H1 (cell line): ENCODE results near the gene MYO9B. TPM values are rescaled to one million over a fixed set of nuclear protein-coding genes. Genes with fewer than 3 reads are reported as not detected.

Experiments
- CTCF ChIA-PET: fragments of 300-600 bp; sonication (Branson Sonifier 250); formaldehyde crosslinking; loops from one replicate; lab custom pipeline; 2021; ENCODE audit not compliant: partially characterized antibody; lab: Charles Lee
- POLR2A ChIA-PET: fragments of 300-600 bp; sonication (Branson Sonifier 250); formaldehyde crosslinking; loops from one replicate; lab custom pipeline; 2021; ENCODE audit warnings: inconsistent platforms; ENCODE audit not compliant: partially characterized antibody; lab: Charles Lee
- DNase-seq, 2 experiments: peaks; one replicate each; pipeline versions ENCODE4 v3.0.0 to v3.0.0-alpha.2; 2010 to 2022; ENCODE audit warnings: low spot score in 2 of 2, low read depth in 1 of 2, mixed read lengths in 1 of 2
- FAIRE-seq: peaks from 2 replicates; lab custom pipeline; 2011; peaks lifted over from hg19 to GRCh38; lab: Jason Lieb, UNC
- H2AFZ ChIP-seq: 2 replicates; pipeline ENCODE4 v1.8.1; 2012; ENCODE audit warnings: low read length, inconsistent platforms
- H2AK5ac ChIP-seq: 2 replicates; pipeline ENCODE4 v1.6.1; 2013; ENCODE audit warnings: low read depth, low read length
- H2BK120ac ChIP-seq: replicated peaks from 2 replicates; pipeline ENCODE3; 2013; ENCODE audit warnings: low read depth, low read length, inconsistent platforms
- H2BK12ac ChIP-seq: 2 replicates; pipeline ENCODE4 v1.6.1; 2013; ENCODE audit warnings: low read depth, low read length
- H2BK15ac ChIP-seq: 2 replicates; pipeline ENCODE4 v1.6.1; 2013; ENCODE audit warnings: low read length
- H2BK20ac ChIP-seq: 2 replicates; pipeline ENCODE4 v1.6.1; 2013; ENCODE audit warnings: low read length
- H2BK5ac ChIP-seq: 2 replicates; pipeline ENCODE4 v1.6.1; 2013; ENCODE audit warnings: low read depth, low read length
- H3K14ac ChIP-seq: 2 replicates; pipeline ENCODE4 v1.6.1; 2013; ENCODE audit warnings: inconsistent platforms; ENCODE audit not compliant: insufficient read length
- H3K18ac ChIP-seq: 2 replicates; pipeline ENCODE4 v1.6.1; 2013; ENCODE audit warnings: low read length; ENCODE audit errors: extremely low read depth
- H3K23ac ChIP-seq: 2 replicates; pipeline ENCODE4 v1.6.1; 2013; ENCODE audit warnings: inconsistent platforms; ENCODE audit not compliant: insufficient read length
- H3K23me2 ChIP-seq: 2 replicates; pipeline ENCODE4 v1.6.1; 2013; ENCODE audit warnings: low read depth, low read length
- H3K27ac ChIP-seq: 2 replicates; pipeline ENCODE4 v1.6.1; 2011; ENCODE audit warnings: low read depth, low read length, inconsistent platforms
- H3K27me3 ChIP-seq, 4 experiments: replicated peaks in 1 of 4; 1 replicate in 1 of 4; 2 replicates in 3 of 4; pipeline versions ENCODE4 v1.6.1 to v1.8.1; 2011 to 2013; ENCODE audit warnings: low read length in 3 of 4, mild to moderate bottlenecking in 3 of 4, inconsistent platforms in 2 of 4, mixed read lengths in 2 of 4, moderate library complexity in 1 of 4; ENCODE audit not compliant: control insufficient read depth in 3 of 4, insufficient read depth in 3 of 4; ENCODE audit errors: extremely low read depth in 1 of 4
- H3K36me3 ChIP-seq, 4 experiments: 2 replicates each; pipeline versions ENCODE4 v1.6.1 to v1.8.1; 2011 to 2013; ENCODE audit warnings: mild to moderate bottlenecking in 4 of 4, low read length in 3 of 4, moderate library complexity in 2 of 4, control low read depth in 1 of 4, inconsistent platforms in 1 of 4; ENCODE audit not compliant: insufficient read depth in 4 of 4, control insufficient read depth in 2 of 4
- H3K4ac ChIP-seq: replicated peaks from 2 replicates; pipeline ENCODE3; 2013; ENCODE audit warnings: low read length, low read depth, mixed read lengths, inconsistent platforms; ENCODE audit not compliant: insufficient read length
- H3K4me1 ChIP-seq, 4 experiments: replicated peaks in 1 of 4; 1 replicate in 1 of 4; 2 replicates in 3 of 4; pipeline versions ENCODE4 v1.6.1 to v1.8.1; 2011 to 2013; ENCODE audit warnings: low read length in 3 of 4, inconsistent platforms in 2 of 4, mixed read lengths in 1 of 4; ENCODE audit not compliant: insufficient read depth in 4 of 4, control insufficient read depth in 3 of 4
- H3K4me2 ChIP-seq, 2 experiments: 2 replicates each; pipeline versions ENCODE4 v1.6.1 to v1.8.1; 2011 to 2013; ENCODE audit warnings: low read depth in 2 of 2, low read length in 2 of 2, control low read depth in 1 of 2, inconsistent platforms in 1 of 2, mild to moderate bottlenecking in 1 of 2; ENCODE audit not compliant: insufficient read depth in 1 of 2
- H3K4me3 ChIP-seq, 4 experiments: fragments of 200-600, 300-600 bp in 1 of 4; sonication (generic), shearing (Covaris generic), sonication (Bioruptor Twin) in 1 of 4; 2 replicates each; pipeline versions ENCODE4 v1.5.1 to v1.8.1; 2011 to 2016; ENCODE audit warnings: low read length in 4 of 4, low read depth in 3 of 4, control low read depth in 2 of 4, inconsistent platforms in 2 of 4, mild to moderate bottlenecking in 2 of 4, mixed read lengths in 1 of 4, moderate library complexity in 1 of 4; ENCODE audit not compliant: insufficient read depth in 2 of 4; ENCODE audit errors: extremely low read depth in 1 of 4
- H3K56ac ChIP-seq: replicated peaks from 2 replicates; pipeline ENCODE3; 2013; ENCODE audit warnings: low read depth, mild to moderate bottlenecking, mixed read lengths, low read length, inconsistent platforms; ENCODE audit not compliant: insufficient read length
- H3K79me1 ChIP-seq: 2 replicates; pipeline ENCODE4 v1.6.1; 2013; ENCODE audit warnings: low read depth, low read length, control low read depth
- H3K79me2 ChIP-seq, 2 experiments: 2 replicates each; pipeline versions ENCODE4 v1.6.1 to v1.8.1; 2012 to 2013; ENCODE audit warnings: low read length in 2 of 2, mild to moderate bottlenecking in 2 of 2, inconsistent platforms in 1 of 2; ENCODE audit not compliant: insufficient read depth in 2 of 2, control insufficient read depth in 1 of 2
- H3K9ac ChIP-seq, 4 experiments: replicated peaks in 1 of 4; 1 replicate in 1 of 4; 2 replicates in 3 of 4; pipeline versions ENCODE4 v1.6.1 to v1.8.1; 2011 to 2013; ENCODE audit warnings: low read depth in 3 of 4, low read length in 3 of 4, control low read depth in 2 of 4, mild to moderate bottlenecking in 2 of 4, moderate library complexity in 2 of 4, inconsistent platforms in 1 of 4; ENCODE audit errors: extremely low read depth in 1 of 4
- H3K9me3 ChIP-seq, 2 experiments: 2 replicates each; pipeline versions ENCODE4 v1.6.1 to v1.8.1; 2012 to 2013; ENCODE audit warnings: mild to moderate bottlenecking in 2 of 2, moderate library complexity in 2 of 2, control low read depth in 1 of 2, inconsistent platforms in 1 of 2, low read depth in 1 of 2, low read length in 1 of 2, mixed read lengths in 1 of 2; ENCODE audit not compliant: insufficient read depth in 2 of 2
- H4K20me1 ChIP-seq, 2 experiments: replicated peaks in 1 of 2; 2 replicates each; pipeline versions ENCODE3 to v1.8.1; 2011 to 2013; ENCODE audit warnings: inconsistent platforms in 2 of 2, low read length in 2 of 2, mild to moderate bottlenecking in 1 of 2; ENCODE audit not compliant: insufficient read depth in 2 of 2, control insufficient read depth in 1 of 2
- H4K5ac ChIP-seq: 2 replicates; pipeline ENCODE4 v1.6.1; 2013; ENCODE audit warnings: low read length, low read depth, mixed read lengths, inconsistent platforms; ENCODE audit not compliant: insufficient read length
- H4K8ac ChIP-seq: 2 replicates; pipeline ENCODE4 v1.8.0; 2013; ENCODE audit warnings: mild to moderate bottlenecking, moderate library complexity, low read length, inconsistent platforms; ENCODE audit not compliant: insufficient read depth; ENCODE audit errors: extremely low read depth
- H4K91ac ChIP-seq: replicated peaks from 2 replicates; pipeline ENCODE3; 2013; ENCODE audit warnings: low read length, mixed read lengths, inconsistent platforms; ENCODE audit not compliant: insufficient read length
- BRCA1 ChIP-seq: IDR thresholded peaks from 2 replicates; pipeline ENCODE4 v1.6.1; 2012; ENCODE audit warnings: low read depth, low read length, improper control_type of control experiment
- CBX8 ChIP-seq: fragments of 300-800, 300-1000 bp; sonication (generic); IDR thresholded peaks from 2 replicates; pipeline ENCODE4 v1.7.1; 2016; ENCODE audit warnings: low read depth, low read length, borderline replicate concordance
- CHD1 ChIP-seq: IDR thresholded peaks from 2 replicates; pipeline ENCODE4 v1.6.1; 2012; ENCODE audit warnings: low read depth, low read length, improper control_type of control experiment
- CREB1 ChIP-seq: IDR thresholded peaks from 2 replicates; pipeline ENCODE4 v1.6.1; 2012; ENCODE audit warnings: inconsistent platforms
- KDM5A ChIP-seq: fragments of 200-600 bp; IDR thresholded peaks from 2 replicates; pipeline ENCODE4 v1.7.1; 2012; ENCODE audit warnings: mild to moderate bottlenecking, low read length, inconsistent platforms, mixed read lengths
- POU5F1 ChIP-seq: IDR thresholded peaks from 2 replicates; pipeline ENCODE4 v1.6.1; 2011; ENCODE audit warnings: low read depth, mild to moderate bottlenecking, low read length, moderate library complexity
- SP2 ChIP-seq: IDR thresholded peaks from 2 replicates; pipeline ENCODE4 v1.6.1; 2012; ENCODE audit warnings: mild to moderate bottlenecking, low read length, inconsistent platforms
- SRF ChIP-seq: IDR thresholded peaks from 2 replicates; pipeline ENCODE4 v1.6.1; 2011; ENCODE audit warnings: mild to moderate bottlenecking, low read depth, low read length, moderate library complexity
- TAF7 ChIP-seq: optimal IDR thresholded peaks from 2 replicates; pipeline ENCODE3; 2011; ENCODE audit warnings: low read depth, mild to moderate bottlenecking, inconsistent platforms, low read length, moderate library complexity, borderline replicate concordance
- WGBS, 2 experiments: shearing (Covaris generic) in 1 of 2; methylation state at CpG; one replicate each; pipeline versions ENCODE4 v1.1.6 to v1.1.7; 2013 to 2015; ENCODE audit warnings: low lambda C conversion rate in 2 of 2, mixed read lengths in 2 of 2, inconsistent platforms in 1 of 2, low coverage in 1 of 2, missing lambda C conversion rate in 1 of 2; ENCODE audit not compliant: insufficient replicate concordance in 2 of 2, insufficient coverage in 1 of 2, insufficient read length in 1 of 2; ENCODE audit errors: extremely low coverage in 1 of 2, missing lambda C conversion rate in 1 of 2; 5-methylcytosine and 5-hydroxymethylcytosine counted together
- polyA plus RNA-seq, 7 experiments: library from polyadenylated mRNA; depleted of rRNA in 3 of 7; stranded (reverse) in 5 of 7; unstranded in 2 of 7; fragments of >200 nt in 5 of 7; fragments of 200-250 nt in 2 of 7; gene quantifications; 1 replicate in 5 of 7; 2 replicates in 1 of 7; 4 replicates in 1 of 7; pipeline versions ENCODE4 v1.2.1 to v1.2.3, GENCODE V29; 2011 to 2013; ENCODE audit warnings: missing spikeins in 2 of 7, mixed read lengths in 2 of 7
- total RNA-seq: library from RNA; stranded (reverse); fragmentation: NEBNext Ultra II Directional; extraction: Animal tissue kit (Norgen Biotek cat#: 25700); gene quantifications from 2 replicates; pipeline ENCODE4 v1.2.1, GENCODE V29; 2021

MYO9B gene
- total and polyA plus RNA-seq, 2 of the 8 experiments (the other 6 are each of a cell fraction or from before 2014, with no cell fraction given), result 27.6 to 77.1 TPM

GRCh38 chr19:17226002-17226933, 150.7 kb downstream of the MYO9B start, which contains the start of gene OCEL1:
OCEL1 (plus strand) TSS chr19:17226226; CDS start chr19:17226248, 22 bp downstream.
- Histone ChIP-seq H3K27ac (peak within 1 kb of the TSS; percentile 84; the same call in 1 of the 2 replicates), H3K4ac (peak within 1 kb of the TSS; percentile 21), H3K79me1 (peaks cover 2% of the 10 kb centered on the region; the same call in 1 of the 2 replicates), H4K8ac (peak within 1 kb of the TSS; percentile 69), H2BK12ac (peak within 1 kb of the TSS; percentile 84; the same call in 1 of the 2 replicates), H3K4me2 (peak within 1 kb of the TSS; percentile 19 to 82), H3K36me3 (peaks cover 0 to 16% (median 3%) of the 10 kb centered on the region in 4 experiments; a peak in 3 of 8 replicates), H2BK120ac (no peak within 1 kb of the TSS), H2AK5ac (no peak within 1 kb of the TSS), H3K56ac (peak within 1 kb of the TSS; percentile 79), H3K9me3 (no peaks in the 10 kb centered on the region), H3K4me1 (peaks cover 0 to 4% (median 3%) of the 10 kb centered on the region in 4 experiments; a peak in 6 of 7 replicates), H3K23ac (no peak within 1 kb of the TSS), H3K79me2 (no peaks in the 10 kb centered on the region), H4K91ac (no peak within 1 kb of the TSS), H3K18ac (peak within 1 kb of the TSS; percentile 99), H4K5ac (peak within 1 kb of the TSS; percentile 93), H2BK5ac (peak within 1 kb of the TSS; percentile 94; the same call in 1 of the 2 replicates), H3K9ac (peak within 1 kb of the TSS in 3 of 4 experiments; percentile 54 to 89 (median 65); a peak in 4 of 7 replicates), H2BK15ac (peak within 1 kb of the TSS; percentile 72; the same call in 1 of the 2 replicates), H2BK20ac (no peak within 1 kb of the TSS), H2AFZ (no peak within 1 kb of the TSS), H3K23me2 (no peaks in the 10 kb centered on the region), H3K14ac (no peak within 1 kb of the TSS), H3K4me3 (peak within 1 kb of the TSS; percentile 52 to 80 (median 65)), H4K20me1 (peaks cover 2 to 4% of the 10 kb centered on the region in 2 experiments), H3K27me3 (no peaks in the 10 kb centered on the region)
- peak; percentile 89 to 96 for DNase-seq
- 3% methylated on average over 61 of the region's 90 CpGs; no CpG with 5 or more reads in 1 of the 2 experiments for WGBS, 2 experiments
- ChIA-PET POLR2A (interaction anchor here (0.6 to 12.3 kb wide), 20 partner anchors 8 to 152 kb away, joined by 3 to 118 read pairs (median 4); partner anchors contain the start of genes ANKLE1, ANO8, NR2F6 and USE1), CTCF (interaction anchor here (0.6 to 3.8 kb wide), 6 partner anchors 9 to 56 kb away, joined by 3 to 23 read pairs (median 4); partner anchors contain the start of gene ANKLE1)
- FAIRE-seq, result no peak
- TF ChIP-seq CREB1 (peak; percentile 71), CHD1 (no peak), SRF (no peak), CBX8 (no peak), KDM5A (peak; percentile 38; the same call in 1 of the 2 replicates), SP2 (no peak), BRCA1 (no peak), POU5F1 (no peak), TAF7 (peak; percentile 47)
